GM10847 (cell line): Measurements from ENCODE around the gene KLB.

ENCODE experiments used
- POLR2A ChIP-seq: IDR thresholded peaks from 2 replicates; pipeline ENCODE4 v1.6.1; 2011; ENCODE audit not compliant: insufficient read length; ENCODE audit errors: extremely low read depth

Gene KLB

GRCh38 chr4:39415678-39416283 is 9.1 kb downstream of the KLB start:
- TF ChIP-seq POLR2A = no peak

GRCh38 chr4:39422247-39422646 is 15.5 kb downstream of the KLB start:
- no peak for TF ChIP-seq POLR2A

DNA sequence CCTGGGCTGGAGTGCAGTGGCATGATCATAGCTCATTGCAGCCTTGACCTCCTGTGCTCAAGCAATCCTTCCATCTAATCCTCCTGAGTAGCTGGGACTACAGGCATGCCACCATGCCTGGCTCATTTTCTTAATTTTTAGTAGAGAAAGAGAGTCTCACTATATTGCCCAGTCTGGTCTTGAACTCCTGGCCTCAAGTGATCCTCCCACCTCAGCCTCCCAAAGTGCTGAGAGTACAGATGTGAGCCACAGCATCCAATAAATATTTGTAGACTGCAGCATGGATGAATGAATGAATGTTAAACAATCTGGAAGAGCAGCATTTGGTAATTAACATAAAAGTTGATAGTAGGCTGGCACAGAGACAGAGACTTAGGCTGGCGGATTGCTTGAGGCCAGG is 20.0 kb downstream of the KLB start:
- TF ChIP-seq POLR2A = no peak

- no peak for TF ChIP-seq POLR2A
Observed at GRCh38 chr4:39427520-39428114, 20.9 kb downstream of the KLB start.

DNA sequence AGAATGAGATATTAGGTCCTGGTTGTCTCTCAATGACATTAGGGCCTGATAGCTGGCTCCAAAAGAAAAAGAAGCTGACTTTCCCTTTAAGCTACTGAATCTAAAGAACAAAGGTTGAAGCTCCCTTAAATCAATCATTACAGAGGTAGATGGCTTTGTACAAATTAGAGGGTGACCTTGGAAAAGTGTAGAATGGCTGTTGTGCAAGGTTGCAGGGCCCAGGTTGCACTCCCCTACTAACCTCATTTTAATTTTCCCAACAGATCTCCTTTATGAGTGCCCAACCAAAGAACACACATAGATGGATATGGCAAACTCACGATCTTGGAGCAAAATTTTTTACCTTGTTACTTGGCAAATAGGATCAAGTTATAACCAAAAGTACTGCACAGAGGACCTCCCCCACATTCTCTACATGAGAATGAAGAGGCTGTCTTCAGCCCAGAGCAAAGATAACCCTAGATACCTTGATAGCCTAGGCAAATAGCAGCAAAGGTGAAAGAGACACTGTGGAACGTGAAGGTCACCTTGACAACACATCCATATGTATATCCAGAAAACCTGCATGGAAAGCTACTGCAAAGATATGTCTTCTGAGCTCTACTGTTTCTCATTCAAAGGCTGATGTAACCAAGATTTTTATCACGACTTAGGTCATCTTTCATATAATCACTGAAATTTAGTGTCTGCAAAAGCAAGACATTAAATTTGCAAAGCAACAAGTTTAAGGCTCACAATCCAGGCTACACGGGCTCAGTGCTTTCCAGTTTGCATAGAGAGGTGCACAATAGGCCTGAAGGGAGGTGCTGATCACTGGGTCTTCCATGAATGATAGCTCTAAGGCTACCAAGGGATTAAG is 23.0 kb downstream of the KLB start:
- no peak for TF ChIP-seq POLR2A

DNA sequence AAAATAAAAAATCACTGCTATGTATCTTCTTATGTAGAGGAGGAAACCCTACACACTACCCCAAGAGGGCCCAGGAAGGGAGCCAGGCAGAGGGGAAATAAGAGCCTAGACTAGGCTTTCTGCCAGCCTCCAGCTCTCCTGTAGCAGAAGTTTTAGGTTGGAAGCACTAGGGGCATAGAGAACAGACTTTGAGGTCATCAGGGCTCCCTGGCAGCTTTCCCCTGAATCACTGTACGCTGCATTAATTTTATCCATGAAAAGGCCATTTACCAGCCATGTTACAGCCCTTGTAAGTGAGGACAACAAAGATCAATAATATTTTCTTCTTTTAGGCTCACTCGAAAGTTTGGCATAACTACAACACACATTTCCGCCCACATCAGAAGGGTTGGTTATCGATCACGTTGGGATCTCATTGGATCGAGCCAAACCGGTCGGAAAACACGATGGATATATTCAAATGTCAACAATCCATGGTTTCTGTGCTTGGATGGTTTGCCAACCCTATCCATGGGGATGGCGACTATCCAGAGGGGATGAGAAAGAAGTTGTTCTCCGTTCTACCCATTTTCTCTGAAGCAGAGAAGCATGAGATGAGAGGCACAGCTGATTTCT is 27.3 kb downstream of the KLB start:
- no peak for TF ChIP-seq POLR2A

DNA sequence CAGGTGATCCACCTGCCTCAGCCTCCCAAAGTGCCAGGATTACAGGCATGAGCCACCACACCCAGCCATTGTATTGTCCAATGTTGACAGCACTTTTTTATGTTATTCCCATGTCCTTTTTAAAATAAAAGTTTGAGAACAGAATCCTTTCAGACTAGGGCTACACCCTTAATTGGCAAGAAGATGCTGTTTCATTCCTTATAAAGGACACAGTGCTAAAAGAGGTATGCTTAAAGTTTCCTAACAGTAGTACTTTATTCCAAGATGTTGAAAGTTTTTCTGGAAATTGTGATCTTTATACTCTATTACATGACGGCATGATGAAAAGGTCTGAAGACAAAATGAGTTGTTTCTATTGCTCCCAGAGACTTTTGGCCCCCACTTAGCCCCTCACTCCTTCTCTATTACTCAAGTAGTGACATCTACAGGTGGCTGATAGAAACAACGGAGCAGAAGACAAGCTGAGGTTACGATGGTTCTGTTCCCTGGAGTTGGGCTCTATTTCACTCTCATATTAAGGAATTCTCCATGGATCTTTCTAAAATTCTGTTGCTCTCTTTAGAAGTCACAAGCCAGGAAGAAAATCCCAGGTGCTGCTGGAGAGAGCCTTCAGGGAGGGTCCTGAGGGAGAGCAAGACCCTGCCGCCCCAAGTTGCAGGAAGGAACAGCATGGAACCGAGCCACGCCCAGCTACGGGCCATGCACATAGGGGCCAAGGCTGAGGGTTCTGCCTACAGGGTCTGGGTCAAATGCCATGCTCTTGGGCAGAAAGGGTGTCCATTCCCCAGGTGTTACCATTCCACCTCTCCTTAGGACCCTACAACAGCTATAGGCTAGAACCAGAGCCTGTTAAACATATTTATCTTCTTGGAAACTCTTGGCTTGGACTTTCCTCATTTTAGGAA is 29.2 kb downstream of the KLB start:
- no peak for TF ChIP-seq POLR2A

GRCh38 chr4:39441593-39441992 is 34.9 kb downstream of the KLB start:
- no peak for TF ChIP-seq POLR2A

- TF ChIP-seq POLR2A = no peak
Observed at GRCh38 chr4:39442998-39443397, 36.3 kb downstream of the KLB start.

- TF ChIP-seq POLR2A = no peak
Observed at GRCh38 chr4:39446483-39446841, 39.7 kb downstream of the KLB start.

GRCh38 chr4:39446842-39447573 is 40.3 kb downstream of the KLB start:
- peak; percentile 12 for TF ChIP-seq POLR2A

DNA sequence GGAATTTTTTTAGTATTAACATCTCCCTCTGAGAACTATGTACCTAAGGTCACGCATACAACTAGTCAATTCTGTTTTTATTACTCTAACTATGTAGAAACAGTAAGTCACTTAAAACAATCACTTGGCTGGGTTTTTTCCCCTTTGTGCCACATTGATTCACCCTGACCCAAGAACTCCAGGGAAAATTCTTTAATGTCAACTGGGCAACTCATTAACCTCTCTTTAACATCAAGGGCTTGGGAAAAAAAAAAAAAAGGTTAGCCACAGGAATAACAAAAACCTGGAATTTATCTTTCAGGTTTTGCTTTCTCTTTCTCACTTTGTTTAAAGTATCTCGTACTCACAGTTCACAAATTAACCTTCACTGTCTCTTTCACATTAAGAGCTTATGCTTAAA is 43.9 kb downstream of the KLB start:
- no peak for TF ChIP-seq POLR2A

- TF ChIP-seq POLR2A = no peak
Observed at GRCh38 chr4:39451423-39452023, 44.8 kb downstream of the KLB start.
